Measurements from ENCODE around the gene TAF10.

TAF10 gene

GRCh38 chr11:6615882-6616585 lies 4.0 kb upstream of the TAF10 start:
- no peak overlapping the region for H3K4me3 ChIP-seq (replicated peaks; ENCODE audit: low read depth, low read length)
- H3K36me3 ChIP-seq (ENCODE audit: control insufficient read depth, insufficient read depth, low read length): peaks cover 7% of the 10 kb centered on the region
- H3K27me3 ChIP-seq (replicated peaks; ENCODE audit: control insufficient read depth, insufficient read depth, low read length): no peaks in the 10 kb centered on the region
- TF ChIP-seq CTCF (IDR thresholded peaks at IDR 0.05; ENCODE audit: insufficient read depth, low read length, poor library complexity, severe bottlenecking): no peak
- DNase-seq (ENCODE audit: extremely low read depth, insufficient read length): no peak

- H3K36me3 ChIP-seq (ENCODE audit: control insufficient read depth, insufficient read depth, low read length): peaks cover 11% of the 10 kb centered on the region
- TF ChIP-seq CTCF (IDR thresholded peaks at IDR 0.05; ENCODE audit: insufficient read depth, low read length, poor library complexity, severe bottlenecking): no peak
Measured at GRCh38 chr11:6615046-6615445, 3.0 kb upstream of the TAF10 start.

GRCh38 chr11:6614446-6614845 lies 2.4 kb upstream of the TAF10 start:
- no peak overlapping the region for H3K4me3 ChIP-seq (replicated peaks; ENCODE audit: low read depth, low read length)
- H3K27me3 ChIP-seq (replicated peaks; ENCODE audit: control insufficient read depth, insufficient read depth, low read length): no peaks in the 10 kb centered on the region
- peaks cover 17% of the 10 kb centered on the region for H3K36me3 ChIP-seq (ENCODE audit: control insufficient read depth, insufficient read depth, low read length)
- no peak for TF ChIP-seq CTCF (IDR thresholded peaks at IDR 0.05; ENCODE audit: insufficient read depth, low read length, poor library complexity, severe bottlenecking)
- DNase-seq (ENCODE audit: extremely low read depth, insufficient read length): no peak

More at GRCh38 chr11:6615046-6615445, 3.0 kb upstream of the TAF10 start:
- Histone ChIP-seq H3K4me3 (replicated peaks; ENCODE audit: low read depth, low read length) (no peak overlapping the region), H3K27me3 (replicated peaks; ENCODE audit: control insufficient read depth, insufficient read depth, low read length) (no peaks in the 10 kb centered on the region)
- no peak for DNase-seq (ENCODE audit: extremely low read depth, insufficient read length)

GRCh38 chr11:6613496-6613895 lies 1.5 kb upstream of the TAF10 start:
- TF ChIP-seq CTCF (IDR thresholded peaks at IDR 0.05; ENCODE audit: insufficient read depth, low read length, poor library complexity, severe bottlenecking): no peak
- peaks cover 20% of the 10 kb centered on the region for H3K36me3 ChIP-seq (ENCODE audit: control insufficient read depth, insufficient read depth, low read length)
- H3K4me3 ChIP-seq (replicated peaks; ENCODE audit: low read depth, low read length): no peak overlapping the region
- no peaks in the 10 kb centered on the region for H3K27me3 ChIP-seq (replicated peaks; ENCODE audit: control insufficient read depth, insufficient read depth, low read length)
- no peak for DNase-seq (ENCODE audit: extremely low read depth, insufficient read length)

- Histone ChIP-seq H3K27me3 (replicated peaks; ENCODE audit: control insufficient read depth, insufficient read depth, low read length) (no peaks in the 10 kb centered on the region), H3K4me3 (replicated peaks; ENCODE audit: low read depth, low read length) (peak overlapping the region; percentile 62), H3K36me3 (ENCODE audit: control insufficient read depth, insufficient read depth, low read length) (peaks cover 25% of the 10 kb centered on the region)
- DNase-seq (ENCODE audit: extremely low read depth, insufficient read length): no peak
- TF ChIP-seq CTCF (IDR thresholded peaks at IDR 0.05; ENCODE audit: insufficient read depth, low read length, poor library complexity, severe bottlenecking): no peak
Measured at GRCh38 chr11:6611963-6612212, 128 bp downstream of the TAF10 start.
